Measurements from ENCODE around the gene BDH1.

Gene BDH1

GRCh38 chr3:197460639-197461038 lies 95.1 kb downstream of the BDH1 start:
- TF ChIP-seq, protein P1, sequence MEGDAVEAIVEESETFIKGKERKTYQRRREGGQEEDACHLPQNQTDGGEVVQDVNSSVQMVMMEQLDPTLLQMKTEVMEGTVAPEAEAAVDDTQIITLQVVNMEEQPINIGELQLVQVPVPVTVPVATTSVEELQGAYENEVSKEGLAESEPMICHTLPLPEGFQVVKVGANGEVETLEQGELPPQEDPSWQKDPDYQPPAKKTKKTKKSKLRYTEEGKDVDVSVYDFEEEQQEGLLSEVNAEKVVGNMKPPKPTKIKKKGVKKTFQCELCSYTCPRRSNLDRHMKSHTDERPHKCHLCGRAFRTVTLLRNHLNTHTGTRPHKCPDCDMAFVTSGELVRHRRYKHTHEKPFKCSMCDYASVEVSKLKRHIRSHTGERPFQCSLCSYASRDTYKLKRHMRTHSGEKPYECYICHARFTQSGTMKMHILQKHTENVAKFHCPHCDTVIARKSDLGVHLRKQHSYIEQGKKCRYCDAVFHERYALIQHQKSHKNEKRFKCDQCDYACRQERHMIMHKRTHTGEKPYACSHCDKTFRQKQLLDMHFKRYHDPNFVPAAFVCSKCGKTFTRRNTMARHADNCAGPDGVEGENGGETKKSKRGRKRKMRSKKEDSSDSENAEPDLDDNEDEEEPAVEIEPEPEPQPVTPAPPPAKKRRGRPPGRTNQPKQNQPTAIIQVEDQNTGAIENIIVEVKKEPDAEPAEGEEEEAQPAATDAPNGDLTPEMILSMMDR (conservative IDR thresholded peaks at IDR 0.05; ENCODE audit: control insufficient read depth, insufficient read depth, low read depth, low read length), result no peak
- no peak overlapping the region for H3K4me3 ChIP-seq (ENCODE audit: control insufficient read depth, low read depth, low read length)
- no peak for DNase-seq (ENCODE audit: low read depth)

DNA sequence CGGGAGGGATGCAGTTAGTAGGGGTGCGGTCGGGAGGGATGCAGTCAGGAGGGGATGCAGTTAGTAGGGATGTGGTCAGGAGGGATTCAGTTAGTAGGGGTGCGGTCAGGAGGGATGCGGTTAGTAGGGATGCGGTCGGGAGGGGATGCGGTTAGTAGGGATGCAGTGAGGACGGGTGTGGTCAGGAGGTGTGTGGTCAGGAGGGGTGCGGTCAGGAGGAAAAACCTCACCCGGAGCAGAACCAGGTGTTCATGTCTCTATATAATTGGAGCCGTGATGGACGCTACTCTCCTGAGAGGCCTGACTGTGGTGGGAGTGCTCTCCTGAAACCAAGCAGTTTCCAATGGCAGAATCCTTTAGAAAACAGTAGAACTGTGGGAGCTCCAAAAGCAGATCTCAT lies 95.8 kb downstream of the BDH1 start:
- TF ChIP-seq, protein P1 (conservative IDR thresholded peaks at IDR 0.05; ENCODE audit: control insufficient read depth, insufficient read depth, low read depth, low read length), result no peak
- DNase-seq (ENCODE audit: low read depth), result no peak
- H3K4me3 ChIP-seq (ENCODE audit: control insufficient read depth, low read depth, low read length), result no peak overlapping the region
